Lower leg skin (tissue), 4 donors: ENCODE measurements around the gene PYCARD. TPM values are rescaled to one million over a fixed set of nuclear protein-coding genes. Genes with fewer than 3 reads are reported as not detected.

Experiments
- DNase-seq, 2 donors: peaks; one replicate each; pipeline ENCODE4 v3.0.0-alpha.2; 2019; ENCODE audit warnings: low spot score in 2 of 2
- H3K4me3 ChIP-seq: fragments of 200-600 bp; sonication (generic); 2 replicates; pipeline ENCODE4 v1.5.1; 2017; ENCODE audit warnings: mild to moderate bottlenecking, low read depth; ENCODE audit not compliant: poor library complexity, severe bottlenecking
- POLR2A ChIP-seq, 2 donors: fragments of 450-650 bp; IDR thresholded peaks; one replicate each; pipeline ENCODE4 v1.6.1; 2016 to 2017; ENCODE audit warnings: antibody characterized with exemption in 2 of 2, mild to moderate bottlenecking in 1 of 2, moderate library complexity in 1 of 2
- WGBS, 2 donors: methylation state at CpG; one replicate each; pipeline ENCODE4 v1.1.5; 2018; 5-methylcytosine and 5-hydroxymethylcytosine counted together
- intact Hi-C: fragments of 100-400 bp; cut with DNase I; formaldehyde crosslinking; loops from one replicate; pipeline ENCODE4 v1.15.0; 2023; ENCODE audit warnings: low total_unique reads
- total RNA-seq, 4 donors: library from RNA; depleted of rRNA; stranded (reverse); fragments of >200 nt; gene quantifications; one replicate each; pipeline ENCODE4 v1.1.0, GENCODE V29; 2016
- TF ChIP-seq, protein P1 (sequence below), 3 donors: fragments of 450-650 bp; IDR thresholded peaks; one replicate each; pipeline ENCODE4 v1.5.1; 2016; ENCODE audit warnings: antibody characterized with exemption in 3 of 3, mild to moderate bottlenecking in 3 of 3, moderate library complexity in 2 of 3

The PYCARD gene
- total RNA-seq, 4 donors from 2014 or later: 87.5 to 140 (median 122) TPM

DNA sequence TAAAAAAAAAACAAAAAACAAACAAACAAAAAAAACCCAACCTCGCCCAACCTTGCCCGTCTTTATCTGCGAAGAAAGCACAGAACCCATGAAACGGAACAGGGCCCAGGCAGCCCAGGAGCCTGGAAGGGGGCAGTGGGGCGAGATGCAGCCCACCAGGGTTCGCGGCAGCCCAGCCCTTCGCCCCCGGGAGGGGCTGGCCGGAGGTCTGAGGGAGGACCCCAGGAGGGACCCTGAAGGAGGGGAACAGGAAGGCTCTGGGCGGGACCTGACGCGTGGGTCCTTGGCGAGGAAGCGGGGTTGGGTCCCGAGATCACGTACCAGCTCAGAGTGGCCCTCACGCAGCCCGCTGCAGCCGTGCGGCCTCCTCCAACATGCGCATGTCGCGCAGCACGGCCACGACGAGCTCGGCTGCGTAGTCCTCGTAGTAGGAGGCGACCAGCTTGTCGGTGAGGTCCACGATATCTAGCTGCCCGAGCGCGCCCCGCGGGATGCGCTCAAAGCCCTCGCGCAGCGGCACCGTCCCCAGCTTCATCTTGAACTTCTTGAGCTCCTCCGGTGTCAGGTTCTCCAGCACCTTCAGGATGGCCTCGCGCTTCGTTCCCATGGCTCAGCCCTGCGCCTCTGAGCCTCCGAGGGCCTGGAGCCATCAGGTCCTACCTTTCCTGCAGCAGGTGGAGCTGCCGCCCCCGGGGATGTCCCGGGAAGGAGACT, 14.0 kb upstream of the PYCARD start, which contains the start of gene PYDC1:
PYDC1 (minus strand) TSS at position 714 of the 714 bp plus-strand sequence; CDS start at position 607, 107 bp downstream.
- H3K4me3 ChIP-seq: no peak within 1 kb of the TSS
- intact Hi-C loops: no loop called here
- TF ChIP-seq, protein P1, sequence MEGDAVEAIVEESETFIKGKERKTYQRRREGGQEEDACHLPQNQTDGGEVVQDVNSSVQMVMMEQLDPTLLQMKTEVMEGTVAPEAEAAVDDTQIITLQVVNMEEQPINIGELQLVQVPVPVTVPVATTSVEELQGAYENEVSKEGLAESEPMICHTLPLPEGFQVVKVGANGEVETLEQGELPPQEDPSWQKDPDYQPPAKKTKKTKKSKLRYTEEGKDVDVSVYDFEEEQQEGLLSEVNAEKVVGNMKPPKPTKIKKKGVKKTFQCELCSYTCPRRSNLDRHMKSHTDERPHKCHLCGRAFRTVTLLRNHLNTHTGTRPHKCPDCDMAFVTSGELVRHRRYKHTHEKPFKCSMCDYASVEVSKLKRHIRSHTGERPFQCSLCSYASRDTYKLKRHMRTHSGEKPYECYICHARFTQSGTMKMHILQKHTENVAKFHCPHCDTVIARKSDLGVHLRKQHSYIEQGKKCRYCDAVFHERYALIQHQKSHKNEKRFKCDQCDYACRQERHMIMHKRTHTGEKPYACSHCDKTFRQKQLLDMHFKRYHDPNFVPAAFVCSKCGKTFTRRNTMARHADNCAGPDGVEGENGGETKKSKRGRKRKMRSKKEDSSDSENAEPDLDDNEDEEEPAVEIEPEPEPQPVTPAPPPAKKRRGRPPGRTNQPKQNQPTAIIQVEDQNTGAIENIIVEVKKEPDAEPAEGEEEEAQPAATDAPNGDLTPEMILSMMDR (IDR thresholded peaks at IDR 0.05): no peak
- TF ChIP-seq POLR2A (IDR thresholded peaks at IDR 0.05): no peak
- 3 to 7% methylated on average over 30 to 50 of the region's 52 CpGs for WGBS, 2 donors
- no peak for DNase-seq

DNA sequence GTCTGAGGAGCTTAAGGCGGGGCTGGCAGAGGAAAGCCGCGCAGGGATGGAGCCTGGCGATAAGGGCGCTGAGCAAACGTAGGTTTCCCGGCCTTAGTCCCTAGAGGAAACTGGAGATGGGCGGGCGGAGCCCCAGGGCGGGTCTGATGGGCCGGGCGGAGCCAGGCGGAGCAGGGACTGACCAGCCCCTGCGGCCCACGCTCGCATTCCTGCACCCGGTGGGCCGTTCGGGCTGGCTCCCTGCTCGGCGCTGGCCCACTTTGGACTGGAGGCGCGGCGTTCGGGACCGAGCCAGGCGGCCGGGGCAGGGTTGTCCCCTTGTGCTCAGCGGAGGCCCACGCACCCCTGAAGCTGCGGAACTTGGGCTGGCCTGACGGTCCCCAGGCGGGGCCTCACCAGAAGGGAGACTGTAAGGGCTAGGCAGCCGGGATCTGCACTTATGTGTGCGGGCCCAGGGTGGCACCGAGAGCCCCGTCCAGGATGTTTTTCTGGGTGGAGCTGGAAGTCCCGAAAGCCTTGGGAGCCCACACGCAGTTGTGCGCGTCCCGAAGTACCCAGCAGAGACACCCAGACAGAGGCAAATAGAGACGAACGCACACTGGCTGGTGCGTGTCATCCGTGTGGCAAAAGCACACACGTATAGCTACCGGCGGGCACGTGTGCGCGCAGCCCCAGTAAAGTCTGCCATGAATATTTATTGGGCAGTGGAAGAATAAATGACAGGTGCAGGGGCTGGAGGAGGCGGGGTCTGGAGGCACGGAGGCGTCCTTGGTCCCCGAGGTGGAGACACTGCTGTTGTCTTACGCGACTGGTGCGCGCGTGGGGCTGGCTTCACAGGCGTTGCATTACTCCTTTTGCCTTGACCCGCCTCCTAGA, 13.0 kb upstream of the PYCARD start:
- peak in 1 of 2 donors; percentile 86 for DNase-seq
- H3K4me3 ChIP-seq: peak overlapping the region; percentile 32
- intact Hi-C loops: no loop called here
- 1 to 2% methylated on average over 43 to 53 of the region's 63 CpGs for WGBS, 2 donors
- no peak for TF ChIP-seq POLR2A (IDR thresholded peaks at IDR 0.05)
- TF ChIP-seq, protein P1 (IDR thresholded peaks at IDR 0.05): no peak

DNA sequence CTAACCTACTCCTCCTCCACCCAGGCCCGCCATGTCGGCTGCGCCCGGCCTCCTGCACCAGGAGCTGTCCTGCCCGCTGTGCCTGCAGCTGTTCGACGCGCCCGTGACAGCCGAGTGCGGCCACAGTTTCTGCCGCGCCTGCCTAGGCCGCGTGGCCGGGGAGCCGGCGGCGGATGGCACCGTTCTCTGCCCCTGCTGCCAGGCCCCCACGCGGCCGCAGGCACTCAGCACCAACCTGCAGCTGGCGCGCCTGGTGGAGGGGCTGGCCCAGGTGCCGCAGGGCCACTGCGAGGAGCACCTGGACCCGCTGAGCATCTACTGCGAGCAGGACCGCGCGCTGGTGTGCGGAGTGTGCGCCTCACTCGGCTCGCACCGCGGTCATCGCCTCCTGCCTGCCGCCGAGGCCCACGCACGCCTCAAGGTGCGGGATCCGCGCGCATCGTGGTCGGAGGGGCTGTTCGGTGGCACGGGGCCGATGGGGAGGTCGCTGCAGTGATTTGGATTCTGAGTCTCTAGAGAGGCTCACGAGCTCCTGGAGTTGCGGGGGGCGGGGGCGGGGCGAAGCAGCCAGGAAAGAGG, 12.2 kb upstream of the PYCARD start:
- no peak for TF ChIP-seq POLR2A (IDR thresholded peaks at IDR 0.05)
- TF ChIP-seq, protein P1 (IDR thresholded peaks at IDR 0.05): no peak
- H3K4me3 ChIP-seq: no peak overlapping the region
- WGBS, 2 donors: 13 to 38% methylated on average over 18 to 24 of the region's 58 CpGs
- intact Hi-C loops: no loop called here
- DNase-seq: no peak

DNA sequence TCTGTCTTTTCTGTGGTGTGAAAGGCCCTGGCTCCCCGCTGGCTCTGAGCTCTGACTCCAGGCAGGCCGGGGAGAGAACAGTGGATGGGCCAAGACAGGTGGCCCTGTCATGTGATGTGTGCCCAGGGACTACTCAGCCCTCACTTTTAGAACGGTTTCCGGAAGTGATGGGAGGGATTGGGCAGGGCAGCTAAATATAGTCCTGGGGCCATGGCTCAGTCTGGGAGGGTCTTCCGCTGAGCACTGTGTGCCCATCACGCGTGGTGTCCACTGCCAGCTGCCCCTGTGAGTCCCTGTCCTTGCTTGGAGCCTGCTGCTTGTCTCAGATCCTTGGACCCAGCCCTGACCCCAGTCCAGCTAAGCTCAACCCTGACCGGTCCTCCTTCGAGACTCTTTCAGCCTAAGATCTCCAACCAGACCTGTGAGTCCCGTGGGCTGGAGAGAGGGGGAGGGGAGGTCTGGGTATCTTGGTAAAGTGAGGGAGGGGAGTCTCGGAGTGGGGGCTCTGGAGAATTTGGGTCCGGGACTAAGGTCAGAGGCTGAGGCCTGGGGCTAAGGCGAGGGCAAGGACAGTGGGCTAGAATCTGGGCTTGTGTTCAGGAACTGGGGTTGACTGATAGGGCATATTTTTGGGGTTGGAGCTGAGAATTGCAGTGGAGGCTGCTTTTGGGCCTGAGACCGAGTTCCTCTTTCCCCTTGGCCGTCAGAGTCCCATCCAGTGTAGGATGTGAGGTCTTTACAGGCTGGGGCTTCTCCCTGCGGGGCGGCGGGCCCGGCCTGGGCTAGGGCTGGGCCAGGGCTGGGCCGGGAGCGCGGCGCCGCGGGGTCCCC, 11.5 kb upstream of the PYCARD start, which contains the start of gene TRIM72:
TRIM72 (plus strand) TSS at position 243 of the 831 bp plus-strand sequence. CDS start 620 bp downstream, outside the sequence.
- WGBS, 2 donors: 81 to 83% methylated on average over 20 to 25 of the region's 25 CpGs

More for the DNA sequence above, 11.5 kb upstream of the PYCARD start, which contains the start of gene TRIM72:
- TF ChIP-seq, protein P1 (IDR thresholded peaks at IDR 0.05): no peak
- TF ChIP-seq POLR2A (IDR thresholded peaks at IDR 0.05): no peak
- DNase-seq: no peak
- intact Hi-C loops: no loop called here
- H3K4me3 ChIP-seq: no peak within 1 kb of the TSS
